Activated CD8-positive, alpha-beta T cell treated with anti-CD3 and anti-CD28 coated beads for 36 hours (primary cell): Measurements from ENCODE around the gene PPP1R16B. TPM values are rescaled to one million over a fixed set of nuclear protein-coding genes. Genes with fewer than 3 reads are reported as not detected.

Source experiments
- ATAC-seq: fragments of 200-7000 bp; cut with Tn5 transposase; one replicate; pipeline ENCODE4 v1.10.0; 2021; ENCODE audit warnings: mild to moderate bottlenecking, moderate library complexity
- CTCF ChIA-PET: fragments of 350-600 bp; sonication (Branson Sonifier 250); formaldehyde crosslinking; loops from one replicate; lab custom pipeline; 2021; ENCODE audit warnings: antibody characterized with exemption; lab: Charles Lee
- POLR2A ChIA-PET: fragments of 350-600 bp; sonication (Branson Sonifier 250); formaldehyde crosslinking; loops from one replicate; lab custom pipeline; 2021; ENCODE audit warnings: antibody characterized with exemption; lab: Charles Lee
- DNase-seq: peaks from one replicate; pipeline ENCODE4 v3.0.0-alpha.2; 2020
- H3K27ac Mint-ChIP-seq: one replicate; pipeline ENCODE4 v1.8.0; 2021; ENCODE audit warnings: mild to moderate bottlenecking, mixed read lengths
- H3K27me3 Mint-ChIP-seq: one replicate; pipeline ENCODE4 v1.8.0; 2021; ENCODE audit warnings: mixed read lengths
- H3K36me3 Mint-ChIP-seq: one replicate; pipeline ENCODE4 v1.8.0; 2021; ENCODE audit warnings: low read depth, mixed read lengths
- H3K4me1 Mint-ChIP-seq: one replicate; pipeline ENCODE4 v1.8.0; 2021; ENCODE audit warnings: low read depth, mixed read lengths
- H3K4me3 Mint-ChIP-seq: one replicate; pipeline ENCODE4 v1.8.0; 2021; ENCODE audit warnings: mild to moderate bottlenecking, moderate library complexity, mixed read lengths
- H3K9me3 Mint-ChIP-seq: one replicate; pipeline ENCODE4 v1.8.0; 2021; ENCODE audit warnings: mixed read lengths
- CTCF ChIP-seq: fragments of 200-600 bp; IDR thresholded peaks from one replicate; pipeline ENCODE4 v1.8.0; 2022; ENCODE audit warnings: antibody characterized with exemption, mild to moderate bottlenecking
- intact Hi-C: fragments of 100-400 bp; cut with micrococcal nuclease; formaldehyde crosslinking; loops from one replicate; pipeline ENCODE4 v1.10.0; 2022
- total RNA-seq, 2 experiments: library from RNA; stranded (reverse); gene quantifications; one replicate each; pipeline ENCODE4 v1.2.3, GENCODE V29; 2021

The PPP1R16B gene
- total RNA-seq, 2 experiments from 2014 or later = 74.9 to 81.4 TPM

DNA sequence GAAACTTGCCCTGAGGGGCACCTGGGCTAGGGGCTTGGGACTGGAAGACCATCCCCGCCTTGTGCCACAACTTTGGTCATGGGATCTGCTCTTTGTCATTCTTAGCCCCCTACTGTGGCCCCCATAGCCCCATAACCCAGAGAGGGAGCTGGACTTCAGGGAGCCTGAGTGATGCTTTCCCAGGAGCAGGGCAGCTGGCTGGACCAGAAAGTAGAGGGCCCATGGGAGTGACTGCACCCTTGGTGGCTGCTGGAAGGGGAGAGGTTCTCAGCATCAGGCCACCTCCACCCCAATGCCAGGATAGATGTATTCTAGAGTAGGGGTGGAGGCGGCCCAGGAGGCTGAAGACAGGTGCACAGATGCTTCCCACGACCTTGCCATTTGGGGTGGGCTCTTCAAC is 114.9 kb downstream of the PPP1R16B start:
- CTCF ChIA-PET = interaction anchor here (3.5 kb wide), 1 partner anchor 128 kb away, joined by 28 read pairs; no protein-coding TSS in a partner anchor
- H3K27me3 Mint-ChIP-seq = no peaks in the 10 kb centered on the region
- no peak for DNase-seq
- no peaks in the 10 kb centered on the region for H3K9me3 Mint-ChIP-seq
- no peaks in the 10 kb centered on the region for H3K4me1 Mint-ChIP-seq
- H3K36me3 Mint-ChIP-seq = peaks cover 16% of the 10 kb centered on the region
- POLR2A ChIA-PET = interaction anchor here (1.2 kb wide), 1 partner anchor 129 kb away, joined by 4 read pairs; no protein-coding TSS in a partner anchor
- H3K4me3 Mint-ChIP-seq = no peak overlapping the region
- H3K27ac Mint-ChIP-seq = no peak overlapping the region
- intact Hi-C loops = no loop called here
- no peak for ATAC-seq
- TF ChIP-seq CTCF = no peak

DNA sequence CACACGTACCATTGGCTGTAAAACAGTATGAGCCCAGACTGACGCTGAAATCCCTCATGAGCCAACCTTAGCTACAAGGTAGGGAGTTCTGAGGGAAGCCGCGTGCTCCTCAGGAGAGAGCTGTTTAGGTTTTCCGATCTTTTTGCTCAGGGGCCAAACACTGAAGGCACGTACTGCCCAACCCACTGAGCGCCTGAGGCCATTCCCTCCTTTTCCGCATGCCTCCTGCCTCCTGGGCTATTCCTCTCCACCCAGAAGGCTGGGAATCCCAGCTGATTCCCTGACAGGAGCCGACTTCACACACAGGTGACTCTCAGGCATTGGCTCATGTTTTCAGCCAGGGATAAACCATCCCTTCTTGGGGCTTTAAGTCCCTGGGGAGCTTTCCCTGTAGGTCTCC is 115.4 kb downstream of the PPP1R16B start:
- Mint-ChIP-seq H3K4me3 (no peak overlapping the region), H3K27ac (no peak overlapping the region), H3K36me3 (peaks cover 16% of the 10 kb centered on the region), H3K27me3 (no peaks in the 10 kb centered on the region), H3K4me1 (peaks cover 3% of the 10 kb centered on the region), H3K9me3 (no peaks in the 10 kb centered on the region)
- intact Hi-C loops = no loop called here
- ATAC-seq = no peak
- POLR2A ChIA-PET = interaction anchor here (1.4 kb wide), 1 partner anchor 9 kb away, joined by 4 read pairs; no protein-coding TSS in a partner anchor
- CTCF ChIA-PET = interaction anchor here (1.0 to 3.5 kb wide), 2 partner anchors 12 to 128 kb away, joined by 3 to 28 read pairs; no protein-coding TSS in a partner anchor
- no peak for TF ChIP-seq CTCF
- DNase-seq = no peak

DNA sequence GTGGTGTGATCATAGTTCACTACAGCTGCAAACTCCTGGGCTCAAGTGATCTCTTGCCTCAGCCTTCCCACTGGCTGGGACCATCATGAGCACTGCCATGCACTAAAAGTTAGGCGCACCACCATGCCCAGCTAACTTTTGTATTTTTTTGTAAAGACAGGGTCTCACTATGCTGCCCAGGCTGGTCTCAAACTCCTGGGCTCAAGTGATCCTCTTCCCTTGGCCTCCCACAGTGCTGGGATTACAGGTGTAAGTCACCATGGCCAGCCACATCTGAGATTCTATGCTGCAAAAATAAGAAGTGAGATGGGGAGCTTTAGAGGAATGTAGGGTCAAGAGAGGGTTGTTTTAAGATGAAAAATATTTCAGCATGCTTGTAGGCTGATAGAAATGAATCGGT is 119.2 kb downstream of the PPP1R16B start:
- Mint-ChIP-seq H3K4me3 (no peak overlapping the region), H3K4me1 (peaks cover 17% of the 10 kb centered on the region), H3K27me3 (no peaks in the 10 kb centered on the region), H3K27ac (no peak overlapping the region), H3K36me3 (peaks cover 13% of the 10 kb centered on the region), H3K9me3 (no peaks in the 10 kb centered on the region)
- ATAC-seq = no peak
- intact Hi-C loops = loop anchor here (2.0 kb wide), 1 partner anchor 124 kb away; no protein-coding TSS in a partner anchor
- CTCF ChIA-PET = interaction anchor here (0.6 to 4.8 kb wide), 3 partner anchors 42 to 124 kb away, joined by 3 to 22 read pairs (median 7); no protein-coding TSS in a partner anchor
- POLR2A ChIA-PET = no interaction called here
- DNase-seq = no peak
- no peak for TF ChIP-seq CTCF

GRCh38 chr20:38926142-38926933 is 120.8 kb downstream of the PPP1R16B start, which contains the start of gene FAM83D:
Gene FAM83D (plus strand): TSS chr20:38926417. CDS start chr20:38926443, 26 bp downstream.
- Mint-ChIP-seq H3K27ac (peak within 1 kb of the TSS; percentile 52), H3K36me3 (peaks cover 13% of the 10 kb centered on the region), H3K4me1 (peaks cover 22% of the 10 kb centered on the region), H3K9me3 (no peaks in the 10 kb centered on the region), H3K4me3 (peak within 1 kb of the TSS; percentile 82), H3K27me3 (no peaks in the 10 kb centered on the region)
- ChIA-PET CTCF (interaction anchor here (0.6 to 5.0 kb wide), 20 partner anchors 9 to 368 kb away, joined by 3 to 73 read pairs (median 4); partner anchors contain the start of gene DHX35), POLR2A (interaction anchor here (0.6 to 2.5 kb wide), 15 partner anchors 10 to 281 kb away, joined by 3 to 20 read pairs (median 4); partner anchors contain the start of genes ACTR5, DHX35 and PPP1R16B)
- intact Hi-C loops = no loop called here
- no peak for TF ChIP-seq CTCF
- DNase-seq = peak; percentile 99
- peak; percentile 97 for ATAC-seq
